Vagina (tissue), 2 donors: ENCODE measurements around the gene TGFBR3.

Experiments used
- CTCF ChIP-seq, 3 experiments: fragments of 450-650 bp in 2 of 3; fragments of 200-600 bp in 1 of 3; sonication (generic) in 1 of 3; IDR thresholded peaks; one replicate each; pipeline ENCODE4 v1.5.1; 2017 to 2019; ENCODE audit warnings: antibody characterized with exemption in 3 of 3, mild to moderate bottlenecking in 2 of 3, moderate library complexity in 2 of 3
- POLR2AphosphoS5 ChIP-seq, 2 donors: sonication (generic); formaldehyde crosslinking; IDR thresholded peaks; one replicate each; pipeline ENCODE4 v1.9.0; 2017; ENCODE audit warnings: antibody characterized with exemption in 2 of 2, mild to moderate bottlenecking in 2 of 2, low read depth in 1 of 2; ENCODE audit not compliant: insufficient read depth in 1 of 2

GRCh38 chr1:91798740-91799139 is 87.2 kb downstream of the TGFBR3 start:
- TF ChIP-seq CTCF (IDR thresholded peaks at IDR 0.05) = no peak
- TF ChIP-seq POLR2AphosphoS5 (IDR thresholded peaks at IDR 0.05; ENCODE audit: insufficient read depth in 1 of 2, low read depth in 1 of 2) = no peak
